CD4-positive, alpha-beta T cell treated with Interleukin-2 at 100 ng/mL for 4 hours (primary cell): ENCODE data around the gene ASTN2.

Experiments used
- DNase-seq: peaks from one replicate; pipeline ENCODE4 v3.0.0-alpha.2; 2020; ENCODE audit warnings: low spot score

ASTN2 gene

DNA sequence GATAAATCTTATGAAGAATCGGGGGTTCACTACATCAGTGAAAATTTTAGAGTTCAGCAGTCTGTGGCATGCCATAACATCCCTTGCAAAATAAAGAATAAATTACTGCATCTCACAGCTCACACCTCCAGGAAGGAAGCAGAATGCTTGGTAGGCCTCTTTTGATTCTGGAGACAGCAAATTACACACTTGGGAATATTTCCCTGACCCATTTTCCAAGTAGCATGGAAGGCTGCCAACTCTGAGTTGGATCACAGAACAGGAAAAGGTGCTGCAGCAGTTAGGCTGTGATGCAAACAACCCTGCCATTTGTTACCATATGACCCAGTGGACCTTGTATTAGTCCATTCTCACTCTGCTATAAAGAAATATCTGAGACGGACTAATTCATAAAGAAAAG, 293.5 kb downstream of the ASTN2 start:
- no peak for DNase-seq

DNA sequence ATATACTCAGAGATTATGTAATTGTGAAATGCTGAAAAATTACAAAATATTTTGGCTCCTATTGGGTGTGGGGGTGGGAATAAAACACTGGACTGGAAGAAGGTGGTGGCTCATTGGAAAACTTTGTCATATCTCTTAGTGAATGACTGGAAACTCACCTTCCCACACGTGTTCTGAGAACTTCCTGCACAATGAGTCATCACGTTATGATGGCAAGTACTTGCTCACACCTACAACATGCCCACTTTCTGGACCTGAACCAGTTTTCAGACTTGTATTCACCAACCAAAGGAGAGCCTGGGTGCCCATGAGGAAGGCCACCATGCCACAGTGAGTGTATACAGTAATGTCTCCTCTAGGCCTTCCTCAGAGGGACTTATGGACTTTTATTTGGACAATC, 294.8 kb downstream of the ASTN2 start:
- DNase-seq, result no peak

DNA sequence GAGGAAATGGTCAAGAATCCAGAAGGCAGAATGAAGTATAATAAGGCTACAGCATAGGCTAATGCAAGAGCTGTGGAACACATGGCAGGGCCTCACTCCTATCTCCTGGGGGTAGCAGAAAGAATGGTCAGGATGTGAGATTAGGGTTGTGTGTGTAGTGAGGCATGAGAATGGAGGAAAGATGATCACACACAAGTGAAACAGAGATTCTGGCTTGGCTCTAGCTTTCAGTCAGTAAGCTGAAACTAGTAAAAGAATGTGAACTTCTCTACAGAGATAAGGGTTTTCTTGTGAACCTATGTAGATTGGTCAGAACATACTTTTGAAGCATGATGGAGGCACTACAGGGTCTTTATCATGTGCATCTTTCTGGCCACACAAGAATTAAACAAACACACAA, 298.8 kb downstream of the ASTN2 start:
- DNase-seq, result no peak

DNA sequence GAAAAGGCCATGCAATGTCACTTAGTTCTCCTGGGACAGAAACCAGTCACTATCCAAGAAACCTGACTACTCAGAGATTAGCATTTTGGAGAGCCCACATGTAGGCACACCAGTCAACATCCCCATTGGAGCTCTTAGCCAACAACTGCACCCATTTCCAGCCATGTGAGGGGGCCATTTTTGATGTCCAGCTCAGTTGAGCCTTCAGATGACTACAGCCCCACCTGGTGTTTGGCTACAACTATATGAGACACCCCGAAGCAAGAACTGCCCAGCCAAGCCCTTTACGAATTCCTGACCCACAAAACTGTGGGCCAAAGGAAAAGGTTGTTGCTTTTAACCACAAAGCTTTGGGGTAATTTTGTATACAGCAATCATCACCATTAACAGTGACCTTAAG, 300.1 kb downstream of the ASTN2 start:
- DNase-seq, result no peak

DNA sequence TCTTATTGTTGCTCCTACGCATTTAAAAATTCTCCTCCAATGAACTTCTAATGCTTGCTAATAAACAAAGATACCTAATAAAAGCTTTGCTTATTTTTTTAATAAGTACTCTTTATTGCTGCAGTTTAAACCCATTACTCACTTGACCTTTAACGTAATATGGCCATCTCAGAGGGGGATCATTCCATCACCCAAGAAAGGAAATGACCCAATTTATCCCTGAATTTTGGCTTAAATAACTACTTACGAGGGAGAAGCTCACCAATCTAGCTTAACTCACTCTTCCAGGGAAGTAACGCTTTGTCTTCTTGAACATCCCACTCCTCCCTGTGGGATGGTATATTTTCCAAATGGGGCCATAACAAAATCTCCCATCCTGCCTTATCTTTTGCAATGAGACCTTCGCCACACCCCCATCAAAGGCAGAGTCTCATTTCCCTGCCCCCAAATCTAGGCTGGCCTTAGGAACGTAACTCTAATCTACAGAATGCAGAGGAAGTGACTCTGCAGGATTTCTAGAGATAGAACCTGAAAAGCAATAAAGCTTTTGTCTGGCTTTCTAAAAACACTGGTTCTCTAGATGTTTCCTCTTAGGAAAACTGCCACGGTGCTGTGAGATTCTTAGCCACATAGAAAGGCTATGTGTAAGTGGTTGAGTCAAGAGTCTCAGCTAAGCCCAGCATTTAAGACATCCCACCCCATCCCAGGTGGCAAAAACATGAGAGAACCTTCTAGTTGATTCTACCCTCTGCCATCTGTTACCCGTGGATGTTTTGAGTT, 310.0 kb downstream of the ASTN2 start:
- DNase-seq, result no peak

DNA sequence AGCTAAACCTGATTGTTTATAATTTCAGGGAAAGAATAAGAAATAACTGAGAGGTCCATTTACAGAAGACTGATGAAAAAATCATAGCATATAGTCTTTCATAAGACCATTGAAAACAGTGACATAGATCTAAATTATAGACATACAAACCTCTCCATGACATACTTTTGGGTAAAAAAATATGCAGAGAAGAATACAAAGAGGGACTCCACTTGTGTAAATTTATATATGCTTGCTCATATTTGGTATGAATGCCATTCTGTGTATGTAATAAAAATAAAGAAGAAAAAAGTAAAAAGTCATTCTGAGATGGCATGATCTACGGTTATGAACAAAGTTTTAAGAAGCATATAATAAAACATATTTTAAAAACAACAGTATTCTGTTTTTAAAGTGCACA, 310.7 kb downstream of the ASTN2 start:
- DNase-seq, result no peak

DNA sequence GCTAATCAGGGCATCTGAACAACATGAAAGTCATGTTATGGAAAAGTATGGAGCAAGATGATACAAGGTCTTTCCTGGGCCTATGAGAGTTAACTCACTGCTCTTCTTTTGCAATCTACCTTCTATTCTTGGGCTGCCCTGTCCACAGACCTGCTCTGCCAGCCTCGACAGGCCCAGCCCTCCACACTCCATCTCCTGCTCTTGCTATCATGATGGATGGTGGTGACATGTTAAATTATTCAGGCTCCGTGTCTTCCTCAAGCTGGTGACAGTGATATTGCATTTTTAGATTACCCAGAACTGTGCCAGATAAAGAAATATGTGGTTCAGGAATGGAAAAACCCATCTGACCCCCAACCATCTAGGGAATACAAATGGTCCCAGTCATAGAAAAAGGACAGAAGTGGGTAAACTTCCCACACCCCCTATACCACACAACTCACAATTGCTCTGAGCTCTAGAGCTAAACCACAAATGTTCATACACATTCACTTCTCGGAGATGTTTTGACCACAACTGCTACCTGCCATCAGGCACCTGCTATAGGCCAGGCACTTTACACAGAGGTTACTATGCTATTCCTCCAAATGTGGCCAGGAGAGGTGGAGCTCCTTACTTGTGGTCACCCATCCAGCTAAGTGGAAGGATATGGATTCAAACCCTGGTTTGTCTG, 311.3 kb downstream of the ASTN2 start:
- DNase-seq, result no peak

DNA sequence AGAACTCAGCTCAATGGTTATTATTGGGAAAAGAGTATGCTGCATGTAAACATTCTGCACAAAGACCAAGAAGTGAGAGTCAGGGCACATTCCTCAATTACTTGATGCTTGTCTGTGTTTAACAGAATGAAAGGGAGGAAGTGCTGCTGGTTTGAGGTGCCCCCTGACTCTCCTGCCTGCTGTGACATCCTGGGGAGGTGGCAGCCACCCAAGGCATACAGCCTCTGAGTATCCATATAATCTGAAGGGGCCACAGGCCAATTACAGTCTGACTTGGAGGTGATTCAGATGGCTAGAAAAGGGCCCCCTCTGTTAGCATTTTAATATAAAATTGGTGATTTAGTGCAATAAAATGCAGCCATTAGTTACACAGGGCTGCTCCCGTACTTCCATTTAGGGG, 313.8 kb downstream of the ASTN2 start:
- no peak for DNase-seq

DNA sequence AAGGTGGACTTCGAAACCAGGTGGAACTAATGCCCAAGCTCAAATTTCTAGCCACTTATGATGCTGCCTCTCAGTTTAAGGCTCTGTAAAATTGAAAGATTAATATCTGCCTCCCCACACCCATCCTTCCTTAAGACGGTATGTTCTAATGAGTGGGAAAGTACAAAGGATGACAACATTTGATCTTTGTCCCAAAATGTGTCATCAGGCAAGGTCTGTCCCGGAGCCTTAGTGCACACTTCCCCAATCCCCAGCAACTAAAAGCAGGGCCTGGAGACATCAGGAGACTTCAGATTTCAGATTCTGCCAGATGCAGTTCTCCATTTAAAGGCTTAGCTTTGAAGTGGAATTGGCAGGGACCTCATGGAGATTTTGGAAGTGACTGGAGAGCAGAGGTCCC, 316.5 kb downstream of the ASTN2 start:
- no peak for DNase-seq

DNA sequence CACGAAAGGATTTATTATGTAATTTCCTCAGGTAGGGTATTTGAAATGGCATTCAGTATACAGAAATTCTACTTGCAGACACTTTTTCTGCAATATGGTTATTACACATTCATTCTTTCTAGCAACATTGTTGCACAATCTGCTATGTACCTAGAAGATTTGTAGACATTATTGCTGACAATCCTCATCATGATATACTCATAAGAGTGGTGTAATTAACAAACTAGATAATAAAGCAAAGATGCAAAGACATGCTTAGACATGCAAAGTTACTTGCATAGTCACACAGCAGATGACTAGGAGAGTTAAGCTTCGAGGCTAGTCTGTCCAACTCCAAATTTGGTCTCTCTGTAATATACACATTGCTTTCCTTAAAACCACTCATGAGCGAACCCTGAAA, 317.1 kb downstream of the ASTN2 start:
- no peak for DNase-seq

DNA sequence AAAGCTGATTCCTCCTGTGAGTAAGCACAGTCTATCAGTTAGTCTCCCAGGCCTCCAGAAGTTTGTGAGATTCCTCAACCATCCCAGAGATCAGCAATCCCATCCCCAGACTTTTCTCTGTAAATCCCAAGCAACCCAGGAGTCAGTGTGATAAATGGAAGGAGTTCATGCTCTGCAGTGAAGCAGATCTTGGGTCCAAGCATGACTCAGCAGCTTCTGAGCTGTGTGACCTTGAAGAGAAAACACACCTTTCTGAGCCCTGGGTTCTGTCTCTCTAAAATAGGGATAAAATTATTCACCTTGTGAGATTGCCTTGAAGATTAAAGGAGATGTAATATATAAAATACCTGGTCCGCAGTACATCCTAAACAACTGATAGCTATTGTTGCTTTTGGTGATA, 318.7 kb downstream of the ASTN2 start:
- DNase-seq, result no peak

DNA sequence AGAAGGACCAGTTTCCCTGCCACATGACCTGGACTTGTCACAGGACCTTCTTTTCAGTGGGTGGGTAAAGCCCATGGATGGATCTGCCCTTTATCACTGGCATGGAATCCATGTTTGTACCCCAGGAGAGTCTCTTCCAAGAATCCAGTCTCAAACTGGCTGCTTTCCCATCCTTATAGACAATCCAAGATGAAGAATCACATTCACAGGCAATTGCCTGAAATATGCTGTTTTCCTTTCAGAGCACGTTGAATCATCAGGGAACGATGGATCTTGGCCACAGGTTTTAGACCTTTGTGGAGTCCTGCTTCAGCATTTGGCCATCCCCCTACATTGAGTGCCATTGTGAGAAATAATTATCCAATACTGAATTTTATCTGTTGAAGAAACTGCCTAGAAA, 319.8 kb downstream of the ASTN2 start:
- DNase-seq, result no peak

DNA sequence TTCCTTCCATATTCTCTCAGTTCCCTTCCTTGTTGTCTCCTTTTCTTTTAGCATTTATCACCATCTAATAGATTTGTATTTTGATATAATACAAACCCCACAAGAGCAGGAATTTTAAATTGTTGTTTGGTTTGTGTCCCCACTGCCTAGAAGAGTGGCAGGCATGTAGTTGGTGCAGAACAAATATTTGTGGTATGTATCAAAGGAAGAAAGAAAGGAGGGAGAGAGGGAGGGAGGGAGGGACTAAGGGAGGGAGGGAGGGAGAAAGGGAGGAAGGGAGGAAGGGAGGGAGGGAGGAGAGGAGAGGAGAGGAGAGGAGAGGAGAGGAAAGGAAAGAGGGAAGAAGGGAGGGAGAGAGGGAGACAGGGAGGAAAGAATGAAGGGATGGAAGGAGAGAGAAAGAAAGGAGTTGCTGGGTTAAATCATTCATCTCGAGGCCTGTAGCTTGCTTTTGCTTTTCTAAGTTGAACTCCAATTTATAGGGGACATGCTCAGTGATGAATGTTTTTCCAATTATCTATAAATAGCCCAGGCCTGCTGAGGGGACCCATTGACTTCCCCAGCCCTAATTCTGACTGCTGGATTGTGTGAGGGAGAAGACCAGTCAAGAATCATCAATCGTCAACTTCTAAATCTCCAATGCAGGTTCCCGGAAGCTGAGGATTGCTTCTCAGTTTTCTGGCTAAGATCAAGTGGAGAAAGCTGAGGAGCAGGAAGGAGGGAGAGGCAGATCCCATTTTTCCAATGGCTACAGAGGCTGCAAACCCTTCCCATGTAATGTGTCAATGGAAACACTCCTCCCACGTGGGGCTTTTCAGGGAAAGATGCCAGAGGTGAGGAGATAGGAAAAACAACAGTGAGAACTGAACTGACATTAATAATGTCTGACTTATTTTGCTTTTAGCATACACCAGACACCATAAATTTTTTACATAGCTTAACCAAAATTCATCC, 320.7 kb downstream of the ASTN2 start:
- DNase-seq, result no peak

DNA sequence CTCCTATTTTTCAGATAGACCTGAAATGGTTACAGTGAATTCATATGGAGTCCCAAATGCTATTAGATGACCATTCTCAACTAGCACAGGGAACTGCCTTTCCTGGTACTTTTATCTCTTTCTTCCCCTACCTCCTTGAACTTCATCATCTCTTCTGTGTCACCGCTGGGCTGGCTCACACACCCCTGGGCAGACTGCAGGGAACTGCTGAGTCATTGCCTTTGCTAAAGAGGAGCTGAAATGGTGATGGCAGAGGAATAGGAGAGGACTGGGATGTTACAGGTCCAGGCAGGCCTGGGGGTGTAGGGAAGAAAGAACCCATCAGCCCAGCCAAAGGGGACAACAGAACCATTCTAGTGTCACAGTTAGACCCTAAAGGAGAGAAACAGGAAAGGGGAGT, 322.3 kb downstream of the ASTN2 start:
- no peak for DNase-seq

DNA sequence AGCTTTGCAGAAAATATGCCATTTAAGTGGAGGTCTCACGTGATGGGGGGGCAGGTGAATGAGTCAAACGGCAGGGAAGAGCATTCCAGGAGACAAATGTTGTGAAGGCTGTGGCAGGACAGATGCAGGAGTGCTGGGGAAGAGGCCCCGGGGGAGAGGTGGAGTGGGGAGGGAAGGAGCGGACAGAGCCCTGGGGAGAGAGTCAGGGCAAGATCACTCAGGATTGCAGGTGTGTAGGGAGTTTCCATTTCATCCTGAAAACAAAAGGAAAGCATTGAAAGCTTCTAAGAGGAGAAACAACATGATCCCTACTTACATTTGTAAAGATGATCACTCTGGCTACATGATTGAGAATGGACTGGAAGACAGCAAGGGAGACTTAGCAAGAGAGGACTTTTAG, 323.3 kb downstream of the ASTN2 start:
- DNase-seq, result no peak

DNA sequence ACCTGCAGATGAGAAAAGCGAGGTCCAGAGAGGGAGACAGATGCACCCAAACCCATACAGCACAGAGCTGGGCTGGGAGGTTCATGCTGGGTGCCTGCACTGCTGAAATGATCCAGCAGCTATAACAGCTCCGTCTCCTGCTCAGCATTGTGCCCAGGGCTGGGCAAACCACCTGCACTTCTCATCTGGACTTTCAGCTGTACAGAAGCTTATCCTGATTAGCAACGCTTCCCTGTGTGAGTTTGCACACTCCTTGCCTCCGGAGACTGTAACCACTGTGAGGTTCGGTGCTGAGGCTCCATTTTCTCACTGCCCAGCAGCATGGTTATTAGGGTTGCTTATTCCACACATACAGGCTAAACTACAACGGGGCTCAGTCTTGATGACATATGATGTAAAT, 326.1 kb downstream of the ASTN2 start:
- no peak for DNase-seq

DNA sequence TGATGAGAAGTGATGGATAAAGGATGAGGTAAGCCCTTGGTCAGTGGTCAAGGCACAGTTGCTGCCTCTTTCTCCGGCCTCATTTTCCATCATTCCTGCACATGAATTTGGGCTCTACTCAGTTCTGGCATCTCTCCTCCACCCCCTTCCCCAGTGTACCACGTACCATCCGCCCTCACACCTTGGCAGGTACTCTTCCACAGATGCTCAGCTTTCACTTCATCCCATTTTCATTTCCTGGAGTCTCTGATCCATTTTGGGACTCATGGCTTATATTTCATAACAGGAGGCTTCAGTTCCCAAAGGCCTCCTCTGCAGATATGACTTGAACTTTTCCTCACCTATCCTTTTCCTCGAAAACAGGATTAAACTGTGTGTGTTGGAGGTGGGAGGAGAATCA, 326.7 kb downstream of the ASTN2 start:
- DNase-seq, result no peak

DNA sequence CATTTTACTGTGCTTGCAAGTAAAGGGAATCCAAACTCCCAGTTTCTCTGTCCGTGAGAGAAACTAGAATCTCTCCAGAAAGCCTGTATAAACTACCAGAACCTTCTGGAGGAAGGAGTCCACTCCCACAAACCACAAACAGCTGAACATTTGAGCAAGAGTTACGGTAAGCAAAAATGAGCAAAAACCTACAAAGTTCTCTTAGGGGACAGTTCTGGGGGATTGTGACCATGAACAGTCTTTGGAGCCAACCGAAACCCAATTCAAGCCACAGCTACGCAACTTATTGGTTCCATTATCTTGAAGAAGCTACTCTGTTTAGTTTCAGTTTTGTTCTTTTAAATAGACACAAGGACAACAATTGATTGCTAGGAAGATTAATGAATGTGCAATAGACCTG, 330.6 kb downstream of the ASTN2 start:
- no peak for DNase-seq

DNA sequence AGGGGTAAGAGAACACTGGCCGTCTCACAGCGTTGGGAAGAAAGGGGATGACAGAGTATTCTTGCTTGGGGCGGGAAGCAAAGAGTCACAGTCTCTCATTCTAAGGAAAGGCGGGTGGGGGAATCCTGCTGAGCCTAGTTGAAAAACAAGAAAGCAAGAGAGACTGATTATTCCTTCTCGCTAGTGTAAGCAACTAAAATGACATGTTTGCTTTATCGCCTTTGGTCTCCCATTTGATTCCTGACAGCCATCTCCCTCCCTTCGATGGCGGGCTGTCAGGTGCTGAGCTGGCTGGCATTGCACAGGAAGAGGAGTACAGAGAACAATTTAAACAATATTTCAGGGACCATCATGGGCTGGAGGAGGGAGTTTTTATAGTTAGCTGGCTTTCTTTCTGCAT, 331.3 kb downstream of the ASTN2 start:
- no peak for DNase-seq

DNA sequence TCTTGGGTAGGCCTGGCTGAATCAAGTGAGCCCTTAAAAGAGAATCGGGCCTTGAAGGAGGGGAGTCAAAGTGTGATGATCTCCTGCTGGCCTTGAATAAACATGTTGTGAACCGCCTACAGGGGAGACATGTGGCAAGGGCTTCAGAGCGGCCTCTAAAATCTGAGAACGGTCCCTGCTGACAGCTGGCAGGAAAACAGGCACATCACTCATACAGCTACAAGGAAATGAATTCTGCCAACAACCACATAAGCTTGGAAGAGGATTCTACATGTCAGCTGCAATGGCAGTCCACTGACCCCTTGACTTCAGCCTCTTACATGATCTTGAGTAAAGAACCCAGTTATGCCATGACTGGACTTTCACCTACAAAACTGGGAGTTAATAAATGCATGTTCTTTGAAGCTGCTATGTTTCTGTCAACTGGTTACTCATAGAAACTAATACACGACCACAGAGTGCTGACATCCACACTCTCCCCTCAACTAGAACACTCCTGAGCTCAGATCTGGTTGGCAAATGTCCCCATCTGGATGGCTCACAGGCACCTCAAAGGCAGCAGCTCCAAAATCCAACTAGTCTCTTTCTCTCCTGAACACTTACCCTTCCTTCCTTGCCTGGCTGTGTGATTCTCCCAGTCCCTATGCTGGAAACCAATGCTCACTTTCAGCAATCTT, 333.1 kb downstream of the ASTN2 start:
- DNase-seq, result no peak

DNA sequence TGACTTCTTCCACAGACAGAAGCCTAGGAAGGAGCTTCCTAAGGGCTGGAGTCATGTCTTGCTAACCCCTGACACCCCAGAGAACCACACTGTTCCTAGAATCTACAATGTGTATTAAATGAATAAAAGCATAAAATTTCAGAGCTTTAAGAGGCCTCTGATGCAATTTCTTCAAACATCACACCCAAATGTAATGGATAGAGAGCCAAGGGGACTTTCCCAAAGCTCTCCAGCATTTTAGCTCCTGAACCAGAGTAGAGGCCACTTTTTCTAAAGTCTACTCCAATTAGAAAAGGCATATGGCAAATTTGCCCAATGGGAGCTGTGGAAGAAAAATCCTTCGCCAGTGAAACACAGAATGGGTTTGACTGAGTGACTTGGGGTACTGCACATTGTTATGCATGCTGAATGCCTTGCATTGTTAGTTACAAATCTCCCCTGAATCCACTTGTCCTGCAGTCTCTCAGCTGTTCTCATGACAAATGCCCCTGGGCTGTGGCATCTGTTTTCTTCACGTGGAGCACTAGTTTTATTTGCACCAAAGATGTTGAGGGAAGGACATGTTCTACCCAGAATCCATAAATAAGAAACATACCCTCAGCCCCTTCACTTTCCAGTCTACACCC, 334.0 kb downstream of the ASTN2 start:
- no peak for DNase-seq
